GM18517 (cell line): Measurements from ENCODE around the gene GSDME.
"Not testable (repeated sequence)": the region's sequence is repeated elsewhere in the genome, so short reads cannot be mapped to it uniquely, and the experiment has no call there.

Source experiments
- ATAC-seq: cut with Tn5 transposase; IDR thresholded peaks from one replicate; pipeline ENCODE4 v1.9.1; 2021; ENCODE audit warnings: mild to moderate bottlenecking, moderate library complexity; ENCODE audit not compliant: unreplicated experiment

GSDME gene

GRCh38 chr7:24742506-24743162 lies 14.6 kb downstream of the GSDME start:
- no peak for ATAC-seq

GRCh38 chr7:24741679-24742505 lies 15.4 kb downstream of the GSDME start:
- ATAC-seq: no peak

GRCh38 chr7:24740871-24741270 lies 16.4 kb downstream of the GSDME start:
- no peak for ATAC-seq

- no peak for ATAC-seq
Observed at GRCh38 chr7:24739306-24739705, 18.0 kb downstream of the GSDME start.

GRCh38 chr7:24738577-24738976 lies 18.7 kb downstream of the GSDME start:
- ATAC-seq: no peak

GRCh38 chr7:24737281-24737680 lies 20.0 kb downstream of the GSDME start:
- ATAC-seq: no peak

- not testable (repeated sequence) for ATAC-seq
Observed at GRCh38 chr7:24735594-24735993, 21.7 kb downstream of the GSDME start.

- no peak for ATAC-seq
Observed at GRCh38 chr7:24734306-24734705, 23.0 kb downstream of the GSDME start.

GRCh38 chr7:24733414-24734060 lies 23.7 kb downstream of the GSDME start:
- peak; percentile 13 for ATAC-seq

- ATAC-seq: peak; percentile 65
Observed at GRCh38 chr7:24732646-24733413, 24.4 kb downstream of the GSDME start.

GRCh38 chr7:24731313-24731712 lies 26.0 kb downstream of the GSDME start:
- ATAC-seq: no peak

GRCh38 chr7:24730018-24730369 lies 27.3 kb downstream of the GSDME start:
- no peak for ATAC-seq

GRCh38 chr7:24729365-24730017 lies 27.8 kb downstream of the GSDME start:
- ATAC-seq: no peak

- no peak for ATAC-seq
Observed at GRCh38 chr7:24728503-24729364, 28.5 kb downstream of the GSDME start.

- no peak for ATAC-seq
Observed at GRCh38 chr7:24728121-24728500, 29.2 kb downstream of the GSDME start.

GRCh38 chr7:24727154-24728120 lies 29.8 kb downstream of the GSDME start:
- peak; percentile 85 for ATAC-seq

- ATAC-seq: no peak
Observed at GRCh38 chr7:24725554-24726241, 31.6 kb downstream of the GSDME start.
